K562 (cell line): ENCODE measurements around the gene MTG2. TPM values are rescaled to one million over a fixed set of nuclear protein-coding genes. Genes with fewer than 3 reads are reported as not detected.
A peak's percentile ranks its signal among the peaks of the same experiment; 100 is the strongest.

Experiments used
- BRF2 ChIP-seq: IDR thresholded peaks from 3 replicates; pipeline ENCODE4 v1.6.1; 2011; ENCODE audit warnings: borderline replicate concordance, mild to moderate bottlenecking; ENCODE audit not compliant: insufficient read length, insufficient read depth
- IRF1 ChIP-seq: sonication (generic); formaldehyde crosslinking; IDR thresholded peaks from 2 replicates; pipeline ENCODE4 v1.8.0; 2022; ENCODE audit warnings: missing genetic modification reagents, mild to moderate bottlenecking, borderline replicate concordance
- MBD2 ChIP-seq: sonication (generic); IDR thresholded peaks from 2 replicates; pipeline ENCODE4 v1.6.1; 2016; ENCODE audit warnings: low read depth, borderline replicate concordance
- POLR2B ChIP-seq: fragments of 450-650 bp; IDR thresholded peaks from 2 replicates; pipeline ENCODE4 v1.6.1; 2018; ENCODE audit warnings: low read depth; ENCODE audit not compliant: partially characterized antibody
- SAP30 ChIP-seq: fragments of 200-600 bp; sonication (generic); IDR thresholded peaks from 2 replicates; pipeline ENCODE4 v1.6.1; 2012; ENCODE audit warnings: borderline replicate concordance, low read depth, mild to moderate bottlenecking, moderate library complexity, low read length, control low read depth, inconsistent platforms; ENCODE audit not compliant: insufficient read depth, poor library complexity, severe bottlenecking
- TFE3 ChIP-seq: fragments of 450-650 bp; formaldehyde crosslinking; IDR thresholded peaks from 2 replicates; pipeline ENCODE4 v1.4.0; 2020; ENCODE audit warnings: mild to moderate bottlenecking, mixed read lengths
- THRAP3 ChIP-seq: fragments of 450-650 bp; IDR thresholded peaks from 2 replicates; pipeline ENCODE4 v1.6.1; 2016; ENCODE audit warnings: mild to moderate bottlenecking, inconsistent platforms, borderline replicate concordance
- TSC22D4 ChIP-seq: fragments of 450-650 bp; IDR thresholded peaks from 2 replicates; pipeline ENCODE4 v1.6.1; 2016; ENCODE audit warnings: missing genetic modification characterization, missing biosample characterization, control low read depth
- U2AF2 ChIP-seq: fragments of 200-400 bp; formaldehyde crosslinking; optimal IDR thresholded peaks from 2 replicates; pipeline ENCODE3; 2017; ENCODE audit warnings: low read depth, mild to moderate bottlenecking, low read length
- UBTF ChIP-seq, 2 experiments: IDR thresholded peaks; 2 replicates each; pipeline ENCODE4 v1.6.1; 2012; ENCODE audit warnings: improper control_type of control experiment in 2 of 2, low read depth in 2 of 2, low read length in 2 of 2, borderline replicate concordance in 1 of 2
- VEZF1 ChIP-seq: fragments of 200-800 bp; sonication (Bioruptor generic); IDR thresholded peaks from 2 replicates; pipeline ENCODE4 v1.6.1; 2017; ENCODE audit warnings: missing genetic modification characterization, missing compliant biosample characterization
- ZFX ChIP-seq: sonication (generic); formaldehyde crosslinking; IDR thresholded peaks from 2 replicates; pipeline ENCODE4 v1.8.0; 2022; ENCODE audit warnings: mild to moderate bottlenecking, missing genetic modification reagents, moderate library complexity
- ZHX1 ChIP-seq: fragments of 150-350 bp; conservative IDR thresholded peaks from 2 replicates; pipeline ENCODE4 v1.6.1; 2014; ENCODE audit warnings: low read length
- ZNF431 ChIP-seq: sonication (generic); formaldehyde crosslinking; IDR thresholded peaks from 2 replicates; pipeline ENCODE4 v1.8.0; 2022; ENCODE audit warnings: mild to moderate bottlenecking, missing genetic modification reagents
- ZNF584 ChIP-seq: fragments of 200-800 bp; sonication (Bioruptor generic); IDR thresholded peaks from 2 replicates; pipeline ENCODE4 v1.6.1; 2016; ENCODE audit warnings: low read depth, mild to moderate bottlenecking, missing genetic modification characterization, missing compliant biosample characterization
- polyA plus RNA-seq, 8 experiments: library from polyadenylated mRNA; depleted of rRNA in 4 of 8; stranded (reverse) in 5 of 8; unstranded in 3 of 8; fragments of >200 nt; fragmentation: Nextera tagmentation in 2 of 8; fragmentation: Illumina TruSeq in 1 of 8; extraction: Ambion mirVana in 2 of 8; extraction: Trizol in 1 of 8; gene quantifications; 2 replicates each; pipeline versions ENCODE4 v1.2.1 to v1.2.3, GENCODE V29; 2011 to 2014; ENCODE audit warnings: inconsistent platforms in 1 of 8, missing spikeins in 1 of 8
- total RNA-seq, 7 experiments: library from RNA; depleted of rRNA in 6 of 7; stranded (reverse); fragments of >200 nt in 6 of 7; fragmentation: Illumina TruSeq in 2 of 7; extraction: Trizol in 2 of 7; gene quantifications; 2 replicates each; pipeline versions ENCODE4 v1.2.1 to v1.2.3, GENCODE V29; 2011 to 2021; ENCODE audit warnings: low replicate concordance in 1 of 7

Gene MTG2
- total and polyA plus RNA-seq, 9 of the 15 experiments (the other 6 are each of a cell fraction or from before 2014, with no cell fraction given), result 8.7 to 67.5 (median 44.5) TPM

GRCh38 chr20:62238569-62239277, 55.9 kb downstream of the MTG2 start (continued):
- TF ChIP-seq U2AF2 (no peak), MBD2 (no peak), SAP30 (peak; percentile 8), ZNF431 (no peak), BRF2 (no peak), ZHX1 (no peak), POLR2B (no peak), TSC22D4 (no peak), UBTF (IDR thresholded peaks at IDR 0.05; ENCODE audit: borderline replicate concordance in 1 of 2, low read depth in 2 of 2, low read length in 2 of 2) (0 out of 4 replicates have a peak, but pooled peaks of 1 of the 2 experiments have one; percentile 46), VEZF1 (0 out of 2 replicates have a peak, but pooled peaks have one; percentile 6), ZNF584 (CRISPR knock-in tag) (no peak), TFE3 (CRISPR knock-in tag) (no peak), IRF1 (CRISPR knock-in tag) (no peak), ZFX (peak; percentile 60), THRAP3 (no peak)
- TF ChIP-seq, all 486 proteins: peak for 16
